ENCODE results near the gene NF1.

NF1 gene

GRCh38 chr17:31314782-31315100 lies 220.0 kb downstream of the NF1 start:
- DNase-seq (ENCODE audit: low read depth), result no peak
- TF ChIP-seq CTCF (conservative IDR thresholded peaks at IDR 0.05; ENCODE audit: low read depth, low read length), result no peak
- H3K4me3 ChIP-seq (ENCODE audit: low read length), result no peak overlapping the region

GRCh38 chr17:31318298-31318801 lies 223.6 kb downstream of the NF1 start:
- H3K4me3 ChIP-seq (ENCODE audit: low read length), result no peak overlapping the region
- no peak for DNase-seq (ENCODE audit: low read depth)
- no peak for TF ChIP-seq CTCF (conservative IDR thresholded peaks at IDR 0.05; ENCODE audit: low read depth, low read length)

GRCh38 chr17:31318851-31319661 lies 224.3 kb downstream of the NF1 start:
- H3K4me3 ChIP-seq (ENCODE audit: low read length), result no peak overlapping the region
- no peak for TF ChIP-seq CTCF (conservative IDR thresholded peaks at IDR 0.05; ENCODE audit: low read depth, low read length)
- no peak for DNase-seq (ENCODE audit: low read depth)

GRCh38 chr17:31320241-31320640 lies 225.5 kb downstream of the NF1 start:
- DNase-seq (ENCODE audit: low read depth), result no peak
- TF ChIP-seq CTCF (conservative IDR thresholded peaks at IDR 0.05; ENCODE audit: low read depth, low read length), result no peak
- no peak overlapping the region for H3K4me3 ChIP-seq (ENCODE audit: low read length)

GRCh38 chr17:31320791-31321190 lies 226.0 kb downstream of the NF1 start:
- H3K4me3 ChIP-seq (ENCODE audit: low read length), result no peak overlapping the region

GRCh38 chr17:31321481-31321880 lies 226.7 kb downstream of the NF1 start, which contains the start of gene EVI2A:
Gene EVI2A, minus strand, starts transcription at chr17:31321622. Its CDS starts 2,609 bp downstream, at chr17:31319013.
- peak; percentile 23 for DNase-seq (ENCODE audit: low read depth)
- no peak for TF ChIP-seq CTCF (conservative IDR thresholded peaks at IDR 0.05; ENCODE audit: low read depth, low read length)
- H3K4me3 ChIP-seq (ENCODE audit: low read length), result no peak within 1 kb of the TSS

More at GRCh38 chr17:31320791-31321190, 226.0 kb downstream of the NF1 start:
- TF ChIP-seq CTCF (conservative IDR thresholded peaks at IDR 0.05; ENCODE audit: low read depth, low read length), result no peak
- no peak for DNase-seq (ENCODE audit: low read depth)

- TF ChIP-seq CTCF (conservative IDR thresholded peaks at IDR 0.05; ENCODE audit: low read depth, low read length), result no peak
- no peak overlapping the region for H3K4me3 ChIP-seq (ENCODE audit: low read length)
- no peak for DNase-seq (ENCODE audit: low read depth)
Observed at GRCh38 chr17:31321966-31322365, 227.2 kb downstream of the NF1 start.
